OCI-LY1 (cell line): ENCODE data around the gene FBLIM1.

Experiments used
- H2AFZ ChIP-seq: fragments of 200-600 bp; sonication (generic), shearing (Covaris generic); 2 replicates; pipeline ENCODE4 v1.6.0; 2014; ENCODE audit warnings: antibody characterized with exemption, mild to moderate bottlenecking, low read length
- H3F3A ChIP-seq: fragments of 200-600 bp; sonication (generic), shearing (Covaris generic); 2 replicates; pipeline ENCODE4 v1.6.0; 2014; ENCODE audit warnings: mild to moderate bottlenecking, antibody characterized with exemption, low read length, moderate library complexity; ENCODE audit not compliant: insufficient read depth
- H3K27ac ChIP-seq: fragments of 200-600 bp; sonication (generic); 2 replicates; pipeline ENCODE4 v1.5.1; 2014; ENCODE audit warnings: low read length, mixed run types, mild to moderate bottlenecking, low read depth; ENCODE audit not compliant: poor library complexity, severe bottlenecking
- H3K27me3 ChIP-seq: fragments of 200-600 bp; sonication (generic); 2 replicates; pipeline ENCODE4 v1.6.0; 2014; ENCODE audit warnings: antibody characterized with exemption, mild to moderate bottlenecking, low read length, moderate library complexity; ENCODE audit not compliant: insufficient read depth
- H3K36me3 ChIP-seq: fragments of 200-600 bp; sonication (generic); 2 replicates; pipeline ENCODE4 v1.6.1; 2014; ENCODE audit warnings: mild to moderate bottlenecking, antibody characterized with exemption, low read length, moderate library complexity, mixed read lengths; ENCODE audit not compliant: insufficient read depth
- H3K4me1 ChIP-seq: fragments of 200-600 bp; sonication (generic); 2 replicates; pipeline ENCODE4 v1.5.1; 2014; ENCODE audit warnings: mild to moderate bottlenecking, low read length, moderate library complexity; ENCODE audit not compliant: insufficient read depth, severe bottlenecking
- H3K4me2 ChIP-seq: fragments of 200-600 bp; sonication (generic), shearing (Covaris generic); 2 replicates; pipeline ENCODE4 v1.6.1; 2014; ENCODE audit warnings: low read length
- H3K4me3 ChIP-seq: fragments of 200-600 bp; sonication (generic); 2 replicates; pipeline ENCODE4 v1.5.1; 2014; ENCODE audit warnings: low read length, low read depth, mild to moderate bottlenecking, mixed read lengths; ENCODE audit not compliant: poor library complexity, severe bottlenecking
- H3K79me2 ChIP-seq: fragments of 200-600 bp; shearing (Covaris generic); 2 replicates; pipeline ENCODE4 v1.6.1; 2016; ENCODE audit warnings: mixed run types, low read length, mixed read lengths; ENCODE audit not compliant: insufficient read depth
- H3K9ac ChIP-seq: fragments of 200-600 bp; sonication (generic), shearing (Covaris generic); 2 replicates; pipeline ENCODE4 v1.6.1; 2014; ENCODE audit warnings: mild to moderate bottlenecking, low read length, mixed read lengths
- H3K9me2 ChIP-seq: fragments of 200-600 bp; sonication (generic), shearing (Covaris generic); 2 replicates; pipeline ENCODE4 v1.6.1; 2014; ENCODE audit warnings: low read depth, mild to moderate bottlenecking, low read length, mixed read lengths
- H3K9me3 ChIP-seq: fragments of 200-600 bp; shearing (Covaris generic); 2 replicates; pipeline ENCODE4 v1.6.1; 2014; ENCODE audit warnings: low read length, mixed read lengths
- H4K20me1 ChIP-seq: fragments of 200-600 bp; sonication (generic), shearing (Covaris generic); 2 replicates; pipeline ENCODE4 v1.6.0; 2016; ENCODE audit warnings: mild to moderate bottlenecking, low read length; ENCODE audit not compliant: insufficient read depth
- CTCF ChIP-seq: fragments of 200-600 bp; sonication (generic), shearing (Covaris generic); IDR thresholded peaks from 2 replicates; pipeline ENCODE4 v1.5.1; 2017; ENCODE audit warnings: mild to moderate bottlenecking, antibody characterized with exemption, low read length, moderate library complexity, mixed read lengths
- EZH2 ChIP-seq: fragments of 200-600 bp; sonication (generic), shearing (Covaris generic); IDR thresholded peaks from 2 replicates; pipeline ENCODE4 v1.8.0; 2017; ENCODE audit warnings: borderline replicate concordance, mixed run types, mild to moderate bottlenecking, antibody characterized with exemption, low read length, moderate library complexity, mixed read lengths

The FBLIM1 gene

DNA sequence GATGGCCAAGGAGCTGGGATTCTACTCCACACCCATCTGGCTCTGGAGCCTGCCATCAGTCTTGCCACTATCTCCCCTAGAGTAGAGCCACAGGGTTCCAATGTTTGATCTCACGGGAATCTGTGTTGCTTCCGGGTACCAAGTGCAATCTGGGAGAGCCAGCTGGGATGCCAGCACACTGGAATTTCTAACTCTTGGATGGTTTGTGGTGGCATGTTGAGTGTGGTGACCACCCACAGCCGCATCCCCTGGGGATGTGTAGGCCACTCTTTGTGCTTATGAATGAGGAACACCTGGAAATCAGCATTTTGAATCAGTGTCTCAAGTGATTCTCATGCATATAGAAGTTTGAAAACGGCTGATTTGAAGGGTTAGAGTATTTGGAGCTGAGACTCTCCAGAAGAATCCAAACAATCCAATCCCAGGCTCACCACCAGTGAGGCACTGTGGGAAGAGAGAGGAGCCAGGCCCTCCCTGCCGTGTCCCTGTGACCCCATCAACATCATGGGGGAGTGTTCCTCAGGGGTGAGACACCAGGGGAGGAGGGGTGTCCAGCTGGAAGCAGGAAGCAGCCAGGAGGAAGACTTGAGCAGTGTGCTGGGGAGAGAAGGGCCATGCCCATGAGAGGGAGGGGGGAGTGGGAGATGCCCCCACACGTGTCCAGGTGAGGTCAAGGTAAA lies 13.4 kb downstream of the FBLIM1 start:
- Histone ChIP-seq H2AFZ (no peak overlapping the region), H3K9me2 (no peaks in the 10 kb centered on the region), H3F3A (no peaks in the 10 kb centered on the region), H3K4me2 (no peak overlapping the region), H4K20me1 (no peaks in the 10 kb centered on the region), H3K27me3 (peaks cover 3% of the 10 kb centered on the region; the same call in 1 of the 2 replicates), H3K4me1 (no peaks in the 10 kb centered on the region), H3K9me3 (no peaks in the 10 kb centered on the region), H3K9ac (no peak overlapping the region), H3K27ac (no peak overlapping the region), H3K79me2 (no peaks in the 10 kb centered on the region), H3K36me3 (no peaks in the 10 kb centered on the region), H3K4me3 (no peak overlapping the region)
- TF ChIP-seq EZH2 (no peak), CTCF (no peak)

DNA sequence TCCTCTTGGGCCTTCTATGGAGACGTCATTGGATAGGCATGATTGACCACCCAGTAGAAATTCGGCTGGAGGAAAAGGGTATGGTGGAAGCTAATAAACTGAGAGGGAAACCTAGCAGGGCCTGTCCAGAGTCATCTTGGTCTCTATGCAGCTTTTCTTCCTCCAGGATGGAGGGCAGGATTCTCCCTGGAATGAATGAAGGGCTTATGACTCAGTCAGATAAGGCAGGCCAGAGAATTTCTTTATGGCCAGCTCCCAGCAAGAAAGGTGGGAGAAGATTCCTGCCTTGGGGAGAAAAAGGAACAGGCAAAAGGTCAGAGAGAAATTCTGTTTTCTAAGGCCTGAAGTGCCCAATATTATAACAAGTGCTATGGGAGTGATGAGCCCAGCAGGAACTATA lies 17.1 kb downstream of the FBLIM1 start:
- Histone ChIP-seq H3K79me2 (no peaks in the 10 kb centered on the region), H2AFZ (no peak overlapping the region), H3K4me2 (no peak overlapping the region), H3K4me3 (no peak overlapping the region), H3K27ac (no peak overlapping the region), H3F3A (no peaks in the 10 kb centered on the region), H3K9ac (no peak overlapping the region), H3K9me2 (no peaks in the 10 kb centered on the region), H4K20me1 (no peaks in the 10 kb centered on the region), H3K9me3 (no peaks in the 10 kb centered on the region), H3K4me1 (no peaks in the 10 kb centered on the region), H3K36me3 (no peaks in the 10 kb centered on the region), H3K27me3 (no peaks in the 10 kb centered on the region; the same call in 1 of the 2 replicates)
- TF ChIP-seq EZH2 = no peak
- no peak for TF ChIP-seq CTCF

DNA sequence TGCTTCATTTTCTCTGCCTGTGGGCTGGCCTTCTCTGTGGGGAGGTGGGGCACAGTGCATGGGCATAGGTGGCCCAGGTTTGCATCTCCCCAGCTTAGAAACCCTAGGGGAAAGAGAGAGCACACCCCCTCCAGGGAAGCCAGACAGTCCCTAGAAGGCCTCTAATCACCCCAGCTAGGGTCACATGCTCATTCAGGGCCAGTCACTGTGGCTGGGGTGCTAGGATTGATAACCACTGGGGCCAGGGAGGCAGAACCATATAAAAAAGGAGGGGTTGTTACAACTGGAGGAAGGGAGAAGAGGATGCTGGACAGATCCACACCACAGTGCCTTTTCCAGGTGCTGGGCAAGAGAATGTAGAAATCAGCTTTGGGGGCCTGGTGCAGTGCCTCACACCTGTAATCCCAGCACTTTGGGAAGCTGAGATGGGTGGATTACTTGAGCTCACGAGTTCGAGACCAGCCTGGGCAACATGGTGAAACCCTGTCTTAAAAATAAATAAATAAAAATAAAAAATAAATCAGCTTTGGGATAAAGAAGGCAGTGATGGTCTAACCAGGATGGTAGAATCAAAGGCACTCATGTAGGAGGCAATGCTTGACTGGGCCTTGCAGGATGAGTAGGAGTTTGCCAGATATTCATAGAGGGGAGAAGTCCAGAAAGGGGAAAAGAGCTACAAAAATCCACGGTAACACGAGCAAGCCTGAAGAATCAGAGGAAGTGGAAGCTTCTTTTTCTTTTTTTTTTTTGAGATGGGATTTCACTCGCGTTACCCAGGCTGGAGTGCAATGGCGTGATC lies 19.5 kb downstream of the FBLIM1 start:
- no peak overlapping the region for H3K4me3 ChIP-seq
- no peaks in the 10 kb centered on the region for H4K20me1 ChIP-seq
- no peak overlapping the region for H2AFZ ChIP-seq
- H3F3A ChIP-seq = no peaks in the 10 kb centered on the region
- H3K4me2 ChIP-seq = no peak overlapping the region
- no peaks in the 10 kb centered on the region for H3K4me1 ChIP-seq
- TF ChIP-seq EZH2 = no peak
- no peak for TF ChIP-seq CTCF
- no peaks in the 10 kb centered on the region; the same call in 1 of the 2 replicates for H3K27me3 ChIP-seq
- H3K27ac ChIP-seq = no peak overlapping the region
- no peak overlapping the region for H3K9ac ChIP-seq
- H3K9me3 ChIP-seq = no peaks in the 10 kb centered on the region
- H3K79me2 ChIP-seq = no peaks in the 10 kb centered on the region
- no peaks in the 10 kb centered on the region for H3K36me3 ChIP-seq
- H3K9me2 ChIP-seq = no peaks in the 10 kb centered on the region
